NCI-H510A treated with DMSO at 0.1 percent for 48 hours (cell line): Measurements from ENCODE around the gene FBXO42.
A peak's percentile ranks its signal among the peaks of the same experiment; 100 is the strongest.
"Not testable (repeated sequence)": the region's sequence is repeated elsewhere in the genome, so short reads cannot be mapped to it uniquely, and the experiment has no call there.

Experiments used
- DNase-seq: peaks from one replicate; lab custom pipeline; 2025; lab: John Stamatoyannopoulos, UW

FBXO42 gene

DNA sequence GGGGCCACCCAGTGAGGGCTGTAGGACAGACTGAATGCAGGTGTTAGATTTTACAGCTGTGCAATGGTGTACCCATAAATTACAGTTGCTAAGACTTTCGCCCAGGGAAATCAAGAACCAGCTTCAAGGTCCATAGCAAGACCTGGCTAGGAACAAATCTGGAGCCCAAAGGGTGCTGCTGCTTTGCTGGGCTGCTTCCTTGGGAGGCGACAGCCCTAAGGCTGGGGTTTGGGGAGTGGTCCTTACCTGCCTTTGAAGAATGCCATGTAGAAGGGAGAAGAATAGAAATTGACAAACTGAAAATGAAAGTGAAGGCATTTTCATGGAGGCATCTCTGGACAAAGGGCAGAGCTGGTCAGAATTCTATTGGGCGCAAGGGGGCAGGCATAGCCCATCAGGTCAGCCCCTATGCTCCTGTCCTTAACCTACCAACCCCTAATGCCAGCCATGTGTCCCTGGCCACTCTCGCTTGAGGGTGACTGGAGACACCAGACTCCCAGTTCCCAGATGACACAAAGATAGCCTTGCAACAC is 132.2 kb downstream of the FBXO42 start:
- no peak for DNase-seq

DNA sequence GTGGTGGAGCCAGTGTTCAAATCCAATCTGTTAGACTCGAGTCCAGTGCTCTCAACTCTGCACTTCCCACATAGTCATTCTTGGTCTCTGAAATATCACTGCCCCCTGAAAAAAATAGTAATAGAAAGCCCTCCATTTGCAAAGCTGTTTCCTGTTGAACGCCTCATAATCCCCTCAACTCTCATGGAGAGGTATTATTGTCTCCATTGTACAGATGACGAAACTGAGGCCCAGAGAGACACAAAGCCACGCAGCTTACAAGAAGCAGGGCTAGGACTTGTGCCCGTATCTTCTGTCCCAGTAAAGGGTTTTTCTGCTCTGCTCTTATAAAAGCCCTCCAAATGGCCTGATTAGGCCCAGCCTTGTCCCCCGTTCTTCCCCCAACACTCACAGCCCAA is 133.6 kb downstream of the FBXO42 start:
- no peak for DNase-seq

DNA sequence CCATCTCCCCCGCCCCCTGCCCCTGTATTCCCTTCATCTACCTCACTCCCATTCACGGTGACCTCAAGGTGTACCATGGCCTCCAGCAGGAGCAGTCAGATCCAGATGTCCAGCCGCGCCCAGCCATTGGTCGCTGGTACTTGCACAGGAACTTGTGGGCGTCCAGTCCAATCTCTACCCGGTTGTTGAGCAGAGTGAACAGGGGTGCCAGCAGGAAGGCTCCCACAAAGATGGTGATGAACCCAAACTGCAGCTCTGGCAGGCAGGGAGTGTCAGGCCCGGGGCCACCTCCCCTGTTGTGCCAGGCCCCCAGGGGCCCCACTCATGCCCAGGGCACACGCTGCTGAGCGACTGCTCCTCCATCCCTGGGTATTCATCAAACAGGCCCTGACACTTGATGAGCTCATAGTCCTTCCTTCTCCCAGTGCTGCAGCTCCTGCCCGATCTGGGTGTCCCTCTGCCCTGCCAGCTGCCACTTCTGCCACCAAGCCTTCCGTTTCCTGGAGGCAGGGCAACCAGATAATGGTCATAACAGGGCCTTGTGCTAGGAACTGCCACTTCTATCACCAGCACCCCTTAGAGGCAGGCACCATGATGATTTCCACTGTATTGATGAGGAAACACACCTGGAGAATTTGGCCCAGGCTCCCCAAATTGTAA is 134.1 kb downstream of the FBXO42 start:
- DNase-seq: peak; percentile 64

DNA sequence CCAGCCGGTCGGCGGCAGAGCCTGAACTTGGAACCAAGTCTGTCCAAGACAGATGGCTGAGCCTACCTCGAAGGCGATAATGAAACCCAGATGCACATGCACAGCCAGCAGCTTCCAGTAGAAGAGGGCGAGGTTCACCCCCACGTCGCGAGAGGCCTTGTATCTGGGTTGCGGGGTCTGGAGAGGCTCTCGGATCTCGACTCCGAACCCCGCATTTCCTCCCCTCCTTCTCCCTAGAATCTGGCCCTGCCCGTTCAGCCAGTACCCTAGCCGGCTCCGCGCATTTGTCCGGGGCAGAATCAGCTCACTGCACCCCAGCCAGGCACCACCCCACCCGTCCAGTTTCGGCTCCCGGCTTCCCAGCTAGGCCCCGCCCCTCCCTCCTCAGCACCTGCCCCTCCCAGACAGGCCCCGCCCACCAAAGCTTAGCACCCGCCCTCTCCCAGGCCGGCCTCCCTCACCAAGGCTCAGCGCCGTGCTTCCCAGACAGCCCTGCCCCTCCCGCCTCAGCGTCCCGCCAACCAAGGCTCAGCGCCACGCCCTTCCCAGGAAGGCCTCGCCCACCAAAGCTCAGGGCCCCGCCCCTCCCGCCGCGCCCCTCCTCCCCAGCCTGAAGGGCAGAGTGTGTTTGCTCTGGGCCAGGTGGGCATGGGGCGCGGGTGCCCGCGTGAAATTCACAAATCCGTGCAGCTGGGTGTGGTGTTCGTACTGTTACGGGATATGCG is 135.1 kb downstream of the FBXO42 start:
- no peak for DNase-seq

DNA sequence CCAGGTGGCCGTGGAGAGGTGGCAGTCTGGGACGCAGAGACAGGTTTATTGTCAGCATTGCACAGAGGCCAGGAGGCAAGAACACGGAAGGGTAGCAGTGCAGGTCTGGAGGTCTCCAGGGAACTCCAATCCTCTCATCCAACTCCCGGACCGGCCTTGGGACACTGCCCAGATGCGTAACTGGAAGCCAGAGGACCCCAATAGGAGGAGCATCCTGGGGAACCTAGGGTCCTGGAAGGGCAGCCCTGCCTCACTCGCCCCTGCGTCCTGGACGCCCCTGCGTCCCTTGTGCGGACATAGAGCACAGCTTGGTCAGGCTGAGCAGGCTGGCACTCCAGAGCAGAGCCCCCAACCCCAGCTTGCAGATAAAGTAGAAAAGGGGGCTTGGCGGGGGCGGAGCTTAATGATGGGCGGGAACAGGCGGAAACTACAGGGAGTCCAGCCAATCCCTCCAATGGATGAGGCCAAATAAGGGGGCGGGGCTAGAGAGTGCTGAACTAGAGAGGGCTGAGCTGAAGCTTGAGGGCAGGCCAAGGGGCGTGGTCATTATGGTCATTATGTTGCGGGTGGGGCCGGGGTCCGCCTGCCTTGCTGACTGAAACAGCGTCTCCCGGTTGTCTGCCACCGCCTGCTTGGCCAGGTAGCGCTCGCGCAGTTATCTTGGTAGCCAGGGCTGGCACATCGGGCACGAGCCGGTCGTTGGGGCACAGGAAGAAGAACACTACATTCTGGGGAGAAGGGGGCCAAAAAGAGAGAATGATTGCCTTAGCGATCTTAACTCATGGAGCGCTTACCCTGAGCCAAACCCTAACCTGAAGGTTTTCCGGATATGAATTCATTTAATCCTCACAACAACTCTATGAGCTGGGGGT is 136.2 kb downstream of the FBXO42 start:
- DNase-seq: no peak

DNA sequence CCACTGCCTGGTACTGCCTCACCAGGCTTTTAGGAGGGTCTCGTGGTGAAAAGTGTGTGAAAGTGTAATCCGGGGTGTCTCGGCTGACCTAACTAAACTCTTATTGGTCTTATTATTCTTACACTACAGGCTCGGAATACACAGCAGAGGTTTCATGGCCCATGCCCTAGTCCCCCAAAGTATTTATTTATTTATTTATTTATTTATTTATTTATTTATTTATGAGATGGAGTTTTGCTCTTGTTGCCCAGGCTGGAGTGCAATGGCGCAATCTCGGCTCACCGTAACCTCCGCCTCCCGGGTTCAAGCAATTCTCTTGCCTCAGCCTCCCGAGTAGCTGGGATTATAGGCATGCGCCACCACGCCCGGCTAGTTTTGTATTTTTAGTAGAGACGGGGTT is 137.0 kb downstream of the FBXO42 start:
- not testable (repeated sequence) for DNase-seq

DNA sequence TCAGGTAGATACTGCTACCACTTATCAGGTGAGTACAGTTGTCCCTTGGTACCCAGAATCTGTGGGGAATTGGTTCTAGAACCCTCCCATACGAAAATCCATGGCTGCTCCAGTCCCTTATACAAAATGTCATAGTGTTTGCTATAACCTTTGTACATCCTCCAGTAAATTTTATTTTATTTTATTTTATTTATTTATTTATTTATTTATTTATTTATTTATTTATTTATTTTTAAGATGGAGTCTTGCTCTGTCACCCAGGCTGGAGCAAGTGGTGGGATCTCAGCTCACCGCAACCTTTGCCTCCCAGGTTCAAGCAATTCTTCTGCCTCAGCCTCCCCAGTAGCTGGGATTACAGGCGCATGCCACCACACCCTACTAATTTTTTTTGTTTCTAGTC is 138.7 kb downstream of the FBXO42 start:
- DNase-seq: not testable (repeated sequence)

DNA sequence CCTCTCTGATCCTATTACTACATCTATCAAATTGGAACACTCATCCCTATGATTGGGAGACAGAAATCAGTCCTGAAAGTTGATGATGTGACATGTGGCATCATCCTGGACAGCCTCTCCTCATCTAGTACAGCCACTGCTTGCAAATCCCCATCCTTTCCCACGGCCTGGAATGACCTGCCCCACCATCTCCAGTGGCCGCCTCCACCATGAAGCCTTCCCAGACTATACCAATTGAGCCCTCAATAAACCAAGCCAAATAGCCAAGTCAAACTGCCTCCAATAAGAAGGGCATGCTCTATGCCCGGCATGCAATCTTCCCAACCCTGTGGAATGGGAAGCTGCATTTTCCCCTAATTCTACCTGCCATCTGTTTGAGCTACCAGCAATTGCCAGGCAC is 139.3 kb downstream of the FBXO42 start:
- no peak for DNase-seq

DNA sequence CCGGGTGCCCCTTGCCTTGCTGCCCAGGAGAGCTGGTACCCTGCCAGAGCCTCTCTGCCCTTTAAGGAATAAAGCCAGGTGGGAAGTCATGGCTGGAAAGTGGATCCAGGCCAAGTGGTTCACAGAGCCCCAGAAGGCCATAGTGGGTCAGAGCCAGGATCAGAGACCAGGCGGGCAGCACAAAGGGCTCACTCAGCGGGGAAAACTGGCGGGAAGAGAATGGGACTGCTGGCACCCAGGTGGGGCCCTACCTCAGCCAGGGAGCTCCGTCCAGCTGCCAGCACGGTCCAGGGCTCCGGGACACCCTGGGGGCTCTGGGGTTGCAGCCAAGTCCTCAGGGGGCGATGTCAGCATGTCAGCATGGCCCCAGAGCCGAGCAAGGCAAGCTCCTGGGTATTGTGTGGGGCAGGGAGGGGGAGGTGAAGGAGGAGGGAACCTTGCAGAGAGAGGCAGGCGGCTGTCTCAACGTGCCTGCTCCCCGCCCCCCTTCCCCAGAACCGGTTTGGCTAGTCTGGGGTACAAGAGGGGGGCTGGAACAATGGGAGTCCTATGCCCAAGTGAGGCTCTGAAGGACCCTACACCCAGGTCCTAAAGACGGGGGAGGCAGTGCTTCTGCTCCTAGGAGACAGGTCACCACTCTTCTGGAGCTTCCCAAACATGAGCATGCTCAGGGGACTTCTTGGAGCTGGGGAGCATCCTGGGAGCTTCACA is 139.9 kb downstream of the FBXO42 start, which contains the start of gene ARHGEF19:
TSS of gene ARHGEF19 (minus strand) at position 402 of the 711 bp plus-strand sequence. CDS start 3,598 bp downstream, outside the sequence.
- peak; percentile 98 for DNase-seq

DNA sequence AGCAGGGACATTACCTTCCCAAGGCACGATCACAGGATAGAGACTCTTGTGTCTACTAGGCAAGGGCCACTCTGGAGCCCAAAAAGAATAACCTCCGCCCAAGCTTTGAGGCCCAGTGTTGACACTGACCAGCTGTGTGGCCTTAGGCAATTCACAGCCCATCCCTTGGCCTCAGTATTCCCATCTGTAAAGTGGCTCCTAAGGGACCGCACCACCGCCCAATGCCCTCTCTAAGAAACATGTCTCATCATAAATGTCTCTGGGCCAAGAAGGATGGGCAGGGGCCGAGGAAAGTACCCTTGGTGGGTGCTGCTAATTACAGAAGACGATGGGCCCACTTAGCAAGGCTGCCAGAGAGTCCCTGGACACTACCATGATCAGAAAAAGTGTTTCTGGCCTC is 140.5 kb downstream of the FBXO42 start:
- DNase-seq: no peak

DNA sequence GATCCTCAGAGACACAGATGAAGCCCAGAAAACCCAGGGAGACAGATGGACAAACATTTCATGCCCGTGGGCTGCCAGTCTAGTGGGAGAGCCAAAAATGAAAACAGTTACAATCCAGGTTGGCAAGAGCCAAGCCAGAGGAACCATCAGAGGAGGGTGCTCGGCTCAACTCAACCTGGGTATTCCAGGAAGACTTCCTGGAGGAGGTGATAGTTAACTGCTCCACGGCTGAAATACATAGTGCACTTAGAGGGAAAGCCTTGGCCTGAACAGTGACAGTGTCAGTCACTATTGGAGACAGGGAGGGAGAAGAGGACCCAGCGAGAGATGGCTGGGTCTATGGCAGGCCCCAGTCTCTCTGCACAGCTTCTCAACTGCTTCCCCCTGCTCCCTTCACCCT is 141.7 kb downstream of the FBXO42 start:
- no peak for DNase-seq

DNA sequence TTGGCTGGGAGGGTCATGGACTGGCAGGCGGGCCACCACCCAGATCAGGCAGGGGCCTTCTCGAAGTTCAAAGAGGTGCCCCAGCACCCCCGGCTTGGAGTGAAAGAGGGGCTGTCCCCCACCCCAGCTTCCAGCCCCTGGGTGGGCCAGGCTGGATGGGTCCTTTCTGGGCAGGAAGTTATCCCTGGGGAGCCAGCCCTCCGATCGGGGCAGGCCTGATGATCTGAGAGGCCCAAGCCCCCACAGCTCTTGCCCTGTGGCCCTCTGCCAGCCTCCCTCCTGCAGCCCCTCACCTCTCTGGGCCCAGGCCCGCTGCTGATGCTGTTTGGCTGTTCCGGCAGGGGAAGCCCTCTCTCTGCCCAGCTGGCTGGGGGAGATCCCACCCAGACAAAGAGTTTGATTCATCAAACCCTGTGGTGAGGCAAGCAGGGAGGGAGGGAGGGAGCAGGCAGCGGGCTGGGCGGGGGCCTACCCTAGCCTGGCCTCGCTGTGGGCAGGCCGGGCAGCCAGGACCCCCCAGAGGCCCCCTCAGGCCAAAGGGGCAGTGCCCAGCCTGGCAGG is 142.4 kb downstream of the FBXO42 start:
- DNase-seq: no peak

DNA sequence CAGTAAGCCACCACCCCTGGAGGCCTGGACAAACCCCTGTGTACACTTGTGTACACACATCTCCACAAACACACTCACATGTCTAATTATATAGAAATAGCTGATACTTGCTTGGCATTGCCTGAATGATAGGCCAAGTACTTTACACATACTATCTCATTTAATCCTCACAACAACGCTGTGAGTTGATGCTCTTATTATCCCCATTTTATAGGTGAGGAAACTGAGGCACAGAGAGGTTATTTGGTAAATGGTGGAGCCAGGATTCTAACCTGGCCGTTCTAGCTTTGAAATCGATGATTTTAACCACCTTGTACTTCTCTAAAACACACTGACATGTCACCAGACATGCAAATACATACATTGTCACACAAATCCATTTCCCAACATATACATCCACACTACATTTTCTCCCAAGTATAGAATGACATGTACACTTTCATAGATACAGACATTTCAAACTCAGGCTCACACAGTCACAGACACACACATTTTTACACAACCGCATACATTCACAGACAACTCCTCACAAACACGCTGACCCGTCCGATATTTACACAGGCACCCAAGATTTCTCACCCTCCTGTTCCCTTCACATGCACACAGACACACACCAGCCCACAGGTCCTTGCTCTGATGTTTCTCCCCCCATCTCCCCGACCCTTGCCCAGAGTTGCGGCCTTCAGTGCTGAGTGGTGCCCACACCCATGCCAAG is 143.0 kb downstream of the FBXO42 start:
- no peak for DNase-seq

DNA sequence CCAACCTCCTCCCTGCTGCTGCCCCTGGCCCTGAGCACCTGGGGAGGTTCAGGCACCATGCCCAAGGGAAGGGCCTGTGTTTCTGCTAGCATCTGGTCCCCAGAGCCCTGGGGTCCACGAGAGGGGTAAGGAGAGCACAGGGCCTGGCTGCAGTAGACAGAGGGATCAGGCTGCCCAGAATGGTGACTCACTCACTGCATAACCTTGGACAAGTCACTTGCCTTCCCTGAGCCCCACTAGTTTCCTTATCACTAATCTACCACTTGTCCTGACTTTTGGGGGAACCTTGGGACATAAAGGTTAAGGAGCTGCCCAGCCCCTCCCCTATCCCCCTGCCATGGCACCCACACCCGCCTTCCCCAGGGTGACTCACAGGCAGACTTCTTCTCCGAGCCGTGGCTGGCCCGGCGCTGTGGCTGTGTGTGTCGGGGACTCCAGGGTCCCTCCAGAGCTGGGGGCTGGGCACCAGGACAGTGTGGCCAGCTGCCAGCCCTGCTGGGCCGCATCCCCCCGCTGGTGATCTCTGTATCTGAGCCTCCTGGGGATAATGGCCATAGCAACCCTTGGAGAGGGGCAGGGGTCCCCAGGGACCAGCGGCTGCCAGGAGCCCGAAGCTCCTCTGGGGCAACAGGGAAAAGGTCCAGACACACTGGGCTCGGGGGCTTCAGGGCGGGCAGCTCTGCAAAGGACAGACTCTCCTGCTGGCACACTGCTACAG is 143.9 kb downstream of the FBXO42 start:
- DNase-seq: no peak

DNA sequence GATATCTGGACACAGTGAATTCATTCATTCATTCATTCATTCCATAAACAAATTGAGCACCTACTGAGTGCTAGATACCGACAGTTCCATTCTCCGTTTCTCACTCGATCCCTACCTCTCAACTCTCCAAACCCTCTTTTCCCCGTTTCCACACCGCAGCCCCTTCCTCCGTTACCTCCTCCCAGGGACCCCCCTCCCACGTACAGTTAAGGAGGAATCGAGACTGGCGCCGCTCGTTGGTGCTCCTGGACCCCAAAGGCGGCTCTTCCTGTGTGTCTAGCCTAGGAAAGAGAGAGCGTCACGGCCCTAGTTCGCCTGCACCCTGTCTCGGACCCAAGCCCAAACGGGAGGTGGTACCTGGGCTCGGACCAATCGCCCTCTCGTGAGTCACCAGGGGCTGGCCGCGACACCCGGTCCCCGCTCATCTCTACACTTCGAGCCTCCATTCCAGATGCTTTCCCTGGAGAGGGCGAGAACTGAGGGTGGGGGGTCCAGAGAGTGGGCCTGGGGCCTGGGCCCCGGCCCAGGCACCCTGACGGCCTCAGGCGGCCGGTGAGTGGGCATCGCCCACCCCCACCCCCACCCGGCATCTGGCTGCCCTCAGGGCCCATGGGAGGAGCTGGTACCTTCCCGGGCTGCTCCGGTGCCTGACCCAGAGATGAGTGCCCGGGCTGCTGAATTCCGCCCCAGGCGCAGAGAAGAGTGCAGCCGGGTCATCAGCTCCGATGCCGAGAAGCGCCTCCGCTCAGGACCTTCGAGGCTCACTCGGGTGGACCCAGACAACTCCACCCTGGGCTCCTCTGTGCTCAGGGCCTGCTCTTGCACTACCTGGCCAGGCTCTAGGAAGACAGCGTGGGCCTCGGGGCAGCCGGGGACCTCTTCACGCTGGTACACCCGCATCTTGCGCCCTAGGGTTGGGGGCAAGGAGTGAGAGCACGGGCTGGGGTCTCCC is 144.7 kb downstream of the FBXO42 start:
- DNase-seq: no peak

DNA sequence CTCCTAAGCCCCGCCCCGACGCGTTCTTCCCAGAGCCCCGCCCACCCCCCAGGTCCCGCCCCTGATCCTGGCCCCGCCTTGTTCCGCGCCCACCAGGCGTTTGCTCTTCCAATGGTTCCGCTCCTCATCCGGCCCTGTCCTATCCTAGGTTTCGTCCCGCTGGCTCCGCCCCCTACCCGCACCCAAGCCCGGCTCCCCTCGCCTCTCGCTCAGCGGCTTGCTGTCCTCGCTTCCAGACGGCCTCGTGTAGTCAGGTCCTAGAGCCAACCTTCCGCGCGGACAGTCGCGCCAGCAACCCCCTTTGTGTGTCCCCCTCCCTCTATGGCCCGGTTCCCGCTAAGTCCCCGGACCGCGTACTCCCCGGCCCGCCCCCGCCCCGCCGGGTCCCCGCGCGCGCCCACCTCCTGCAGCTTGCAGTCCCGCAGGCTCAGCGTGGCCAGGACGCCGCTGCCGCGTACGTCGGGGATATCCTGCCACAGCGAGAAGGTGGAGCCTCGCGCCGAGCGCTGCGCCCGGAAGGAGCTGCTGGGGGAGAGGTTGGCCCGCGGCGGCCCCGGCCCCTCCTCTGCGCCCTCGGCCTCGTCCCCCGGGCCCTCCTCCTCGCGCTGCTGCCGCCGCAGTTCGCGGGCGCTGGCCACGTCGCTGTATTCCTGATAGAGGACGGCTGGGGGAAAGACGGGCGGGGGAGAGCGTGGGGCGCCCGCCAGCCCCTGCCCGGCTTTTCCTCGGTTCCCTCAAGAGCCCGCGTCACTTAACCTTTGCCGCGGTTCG is 145.5 kb downstream of the FBXO42 start:
- DNase-seq: peak; percentile 99

DNA sequence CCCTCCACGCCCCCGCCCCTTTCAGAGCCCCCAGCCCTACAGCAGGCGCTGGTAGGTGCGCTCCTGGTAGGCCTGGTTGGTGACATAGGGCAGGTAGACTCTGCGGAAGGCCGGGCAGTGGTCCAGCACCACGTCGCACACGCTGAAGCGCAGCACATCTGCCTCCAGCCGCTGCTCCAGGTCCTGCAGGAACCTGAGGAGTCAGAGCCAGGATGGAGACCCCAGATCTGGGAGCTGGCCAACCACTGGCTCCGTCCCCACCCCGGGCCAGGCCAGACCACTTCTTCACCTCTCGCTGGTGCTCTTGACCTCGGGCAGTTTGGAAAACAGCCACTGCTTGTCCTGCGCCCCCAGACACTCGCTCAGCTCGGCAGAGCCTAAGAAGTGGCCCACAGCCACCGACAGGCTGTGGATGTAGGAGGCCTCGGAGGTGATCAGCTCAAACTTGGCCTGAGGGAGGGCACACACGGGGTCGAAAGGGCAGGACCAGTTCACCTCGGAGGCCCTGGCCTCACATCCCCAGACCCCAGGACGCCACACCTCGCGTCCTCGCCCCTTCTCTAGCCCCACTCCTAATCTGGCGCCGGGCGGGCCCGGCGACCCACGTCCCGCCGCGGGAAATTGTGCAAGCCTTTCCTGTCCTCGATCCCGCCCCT is 146.3 kb downstream of the FBXO42 start:
- DNase-seq: no peak

DNA sequence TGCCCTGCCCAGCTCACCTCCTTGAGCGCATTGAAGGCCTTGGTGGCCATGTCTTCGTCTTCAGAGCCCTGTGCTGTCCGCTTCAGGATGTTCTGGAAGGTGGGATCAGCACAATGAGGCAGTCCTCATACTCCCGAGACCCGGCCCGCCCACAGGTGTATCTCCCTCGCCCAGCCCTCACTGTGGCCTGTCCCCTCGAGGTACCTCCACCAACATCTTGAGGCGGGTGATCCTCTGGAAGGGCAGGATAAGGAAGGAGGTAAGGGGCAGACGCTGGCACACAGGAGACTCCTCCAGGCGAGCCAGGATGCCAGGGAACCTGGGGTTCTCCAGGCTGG is 147.0 kb downstream of the FBXO42 start:
- DNase-seq: no peak
